GM12878 (cell line): Measurements from ENCODE around the gene MAP3K5. TPM values are rescaled to one million over a fixed set of nuclear protein-coding genes. Genes with fewer than 3 reads are reported as not detected.

Experiments
- ATAC-seq: fragments of 200-7000 bp; cut with Tn5 transposase; 3 replicates; pipeline ENCODE4 v1.9.1; 2020; ENCODE audit warnings: mild to moderate bottlenecking, moderate library complexity
- BruUV-seq: library from RNA; stranded (reverse); fragments of 400-500 nt; replicated peaks from 2 replicates; lab custom pipeline; 2021; lab: Mats Ljungman, UMichigan
- CTCF ChIA-PET: fragments of 300-600 bp; sonication (Branson Sonifier 250); formaldehyde crosslinking; extraction: SDS; loops from one replicate; lab custom pipeline; 2021; ENCODE audit warnings: inconsistent platforms; lab: Yijun Ruan, JAX
- POLR2A ChIA-PET: fragments of 350-600 bp; formaldehyde crosslinking; extraction: SDS; loops from one replicate; lab custom pipeline; 2021; ENCODE audit warnings: inconsistent platforms; lab: Charles Lee
- RAD21 ChIA-PET: fragments of 300-600 bp; sonication (Branson Sonifier 250); formaldehyde crosslinking; loops from one replicate; lab custom pipeline; 2023; ENCODE audit warnings: antibody characterized with exemption; ENCODE audit not compliant: unreplicated experiment; lab: Charles Lee
- SMC1A ChIA-PET: fragments of 300-600 bp; sonication (Branson Sonifier 250); formaldehyde crosslinking; loops from one replicate; lab custom pipeline; 2023; ENCODE audit not compliant: unreplicated experiment, uncharacterized antibody; lab: Charles Lee
- DNase-seq: peaks from one replicate; pipeline ENCODE4 v3.0.0-alpha.2; 2011; ENCODE audit warnings: low read depth, low spot score
- FAIRE-seq: peaks from 3 replicates; lab custom pipeline; 2011; peaks lifted over from hg19 to GRCh38; lab: Jason Lieb, UNC
- H2AFZ ChIP-seq: 2 replicates; pipeline ENCODE4 v1.6.0; 2011; ENCODE audit warnings: low read depth, low read length, control low read depth; ENCODE audit not compliant: control insufficient read depth
- H3K27ac ChIP-seq: 2 replicates; pipeline ENCODE4 v1.5.1; 2011; ENCODE audit warnings: control low read depth; ENCODE audit not compliant: control insufficient read depth, insufficient read depth
- H3K27me3 ChIP-seq, 2 experiments: replicated peaks in 1 of 2; 2 replicates each; pipeline versions ENCODE4 v1.6.0 to v1.6.1; 2011; ENCODE audit warnings: low read length in 1 of 2; ENCODE audit not compliant: control insufficient read depth in 2 of 2, insufficient read depth in 2 of 2
- H3K36me3 ChIP-seq, 2 experiments: 2 replicates each; pipeline ENCODE4 v1.5.1; 2011; ENCODE audit warnings: low read length in 1 of 2; ENCODE audit not compliant: control insufficient read depth in 2 of 2, insufficient read depth in 2 of 2
- H3K4me1 ChIP-seq: 2 replicates; pipeline ENCODE4 v1.6.1; 2011; ENCODE audit warnings: mild to moderate bottlenecking, low read length, moderate library complexity, mixed read lengths; ENCODE audit not compliant: control insufficient read depth, insufficient read depth
- H3K4me2 ChIP-seq: 2 replicates; pipeline ENCODE4 v1.6.0; 2011; ENCODE audit warnings: control low read depth; ENCODE audit not compliant: control insufficient read depth, insufficient read depth
- H3K4me3 ChIP-seq: fragments of 200-600 bp; sonication (generic); 2 replicates; pipeline ENCODE4 v1.5.1; 2016
- H3K79me2 ChIP-seq: 2 replicates; pipeline ENCODE4 v1.6.0; 2011; ENCODE audit warnings: low read length; ENCODE audit not compliant: control insufficient read depth, insufficient read depth
- H3K9ac ChIP-seq: 2 replicates; pipeline ENCODE4 v1.8.0; 2011; ENCODE audit warnings: low read length, control low read depth, mixed read lengths; ENCODE audit not compliant: control insufficient read depth, insufficient read depth
- H3K9me3 ChIP-seq: replicated peaks from 3 replicates; pipeline ENCODE4 v1.5.1; 2011; ENCODE audit warnings: mild to moderate bottlenecking, low read length; ENCODE audit not compliant: control insufficient read depth, insufficient read depth
- H4K20me1 ChIP-seq: 2 replicates; pipeline ENCODE4 v1.6.0; 2011; ENCODE audit not compliant: control insufficient read depth, insufficient read depth
- BACH1 ChIP-seq: fragments of 450-650 bp; IDR thresholded peaks from 2 replicates; pipeline ENCODE4 v1.6.1; 2017; ENCODE audit warnings: mild to moderate bottlenecking, borderline replicate concordance
- BRCA1 ChIP-seq: IDR thresholded peaks from 2 replicates; pipeline ENCODE4 v1.6.1; 2011; ENCODE audit warnings: low read depth, low read length, improper control_type of control experiment
- CREB1 ChIP-seq: IDR thresholded peaks from 2 replicates; pipeline ENCODE4 v1.6.1; 2012; ENCODE audit warnings: low read depth, mild to moderate bottlenecking, inconsistent platforms
- CREM ChIP-seq: IDR thresholded peaks from 2 replicates; pipeline ENCODE4 v1.6.1; 2014; ENCODE audit warnings: antibody characterized with exemption, low read depth
- MEF2B ChIP-seq: fragments of 450-650 bp; IDR thresholded peaks from 2 replicates; pipeline ENCODE4 v1.6.1; 2018; ENCODE audit warnings: mild to moderate bottlenecking, moderate library complexity; ENCODE audit not compliant: partially characterized antibody, poor library complexity, severe bottlenecking
- MLLT1 ChIP-seq: fragments of 450-650 bp; IDR thresholded peaks from 2 replicates; pipeline ENCODE4 v1.6.1; 2016; ENCODE audit warnings: mild to moderate bottlenecking
- MYB ChIP-seq: fragments of 150-350 bp; IDR thresholded peaks from 2 replicates; pipeline ENCODE4 v1.6.1; 2014; ENCODE audit warnings: mild to moderate bottlenecking, low read depth, low read length, borderline replicate concordance
- NR2C1 ChIP-seq: fragments of 450-650 bp; IDR thresholded peaks from 2 replicates; pipeline ENCODE4 v1.6.1; 2017; ENCODE audit warnings: antibody characterized with exemption, mild to moderate bottlenecking, moderate library complexity
- POLR2A ChIP-seq: IDR thresholded peaks from 2 replicates; pipeline ENCODE4 v1.6.1; 2011; ENCODE audit warnings: low read depth, mild to moderate bottlenecking, low read length
- POLR2AphosphoS2 ChIP-seq: IDR thresholded peaks from 2 replicates; pipeline ENCODE4 v1.6.1; 2011; ENCODE audit warnings: low read depth, mild to moderate bottlenecking, low read length, improper control_type of control experiment, moderate library complexity
- POU2F2 ChIP-seq: IDR thresholded peaks from 3 replicates; pipeline ENCODE4 v1.6.1; 2011; ENCODE audit warnings: low read depth, mild to moderate bottlenecking, low read length, borderline replicate concordance
- RAD21 ChIP-seq: IDR thresholded peaks from 2 replicates; pipeline ENCODE4 v1.6.1; 2011; ENCODE audit warnings: mild to moderate bottlenecking, low read depth, low read length, moderate library complexity; ENCODE audit not compliant: insufficient read depth
- SMAD1 ChIP-seq: fragments of 450-650 bp; IDR thresholded peaks from 2 replicates; pipeline ENCODE4 v1.6.1; 2018; ENCODE audit warnings: mild to moderate bottlenecking, low read depth; ENCODE audit not compliant: partially characterized antibody
- SMAD5 ChIP-seq: IDR thresholded peaks from 2 replicates; pipeline ENCODE4 v1.6.1; 2016; ENCODE audit warnings: antibody characterized with exemption, low read depth
- SRF ChIP-seq, 2 experiments: IDR thresholded peaks; 2 replicates each; pipeline ENCODE4 v1.6.1; 2011; ENCODE audit warnings: low read depth in 2 of 2, low read length in 2 of 2, mild to moderate bottlenecking in 1 of 2, moderate library complexity in 1 of 2
- STAT1 ChIP-seq: fragments of 450-650 bp; conservative IDR thresholded peaks from 2 replicates; pipeline ENCODE4 v1.6.1; 2014; ENCODE audit warnings: antibody characterized with exemption, mild to moderate bottlenecking
- SUZ12 ChIP-seq: fragments of 200-600 bp; sonication (generic); IDR thresholded peaks from one replicate; pipeline ENCODE4 v1.6.1; 2018; ENCODE audit warnings: antibody characterized with exemption, mild to moderate bottlenecking; ENCODE audit not compliant: unreplicated experiment
- USF1 ChIP-seq: IDR thresholded peaks from 2 replicates; pipeline ENCODE4 v1.6.1; 2011; ENCODE audit warnings: borderline replicate concordance, low read depth, mild to moderate bottlenecking, moderate library complexity, mixed read lengths, low read length; ENCODE audit not compliant: insufficient read depth; ENCODE audit errors: extremely low read length
- ZNF274 ChIP-seq: IDR thresholded peaks from one replicate; pipeline ENCODE4 v1.8.0; 2011; ENCODE audit not compliant: insufficient read length, insufficient read depth
- ZNF622 ChIP-seq: fragments of 450-650 bp; IDR thresholded peaks from 2 replicates; pipeline ENCODE4 v1.6.1; 2017; ENCODE audit warnings: mild to moderate bottlenecking, inconsistent platforms
- WGBS: methylation state at CpG from one replicate; pipeline ENCODE4 v1.1.6; 2016; ENCODE audit warnings: low lambda C conversion rate; ENCODE audit not compliant: insufficient replicate concordance, insufficient coverage; ENCODE audit errors: missing lambda C conversion rate; 5-methylcytosine and 5-hydroxymethylcytosine counted together
- in situ Hi-C: fragments of 300-500 bp; cut with MboI; formaldehyde crosslinking; loops from 9 replicates; pipeline ENCODE4 v1.14.3; 2018; ENCODE audit warnings: mixed read lengths
- intact Hi-C: fragments of 100-400 bp; cut with micrococcal nuclease; formaldehyde crosslinking; loops from one replicate; pipeline ENCODE4 v1.14.2; 2022; ENCODE audit not compliant: unreplicated experiment
- polyA plus RNA-seq, 11 experiments: library from polyadenylated mRNA; depleted of rRNA in 4 of 11; unstranded in 6 of 11; stranded (reverse) in 5 of 11; fragments of >200 nt; fragmentation: Nextera tagmentation in 4 of 11; fragmentation: Illumina TruSeq in 1 of 11; extraction: Ambion mirVana in 4 of 11; extraction: Trizol in 1 of 11; gene quantifications; 1 replicate in 1 of 11; 2 replicates in 10 of 11; pipeline versions ENCODE4 v1.2.1 to v1.2.3, GENCODE V29; 2011 to 2016; ENCODE audit warnings: inconsistent platforms in 2 of 11, missing spikeins in 2 of 11, low read depth in 1 of 11
- total RNA-seq, 4 experiments: library from RNA; depleted of rRNA in 3 of 4; stranded (reverse); fragments of >200 nt in 3 of 4; fragmentation: Illumina TruSeq in 1 of 4; extraction: Trizol in 1 of 4; gene quantifications; 2 replicates each; pipeline versions ENCODE4 v1.2.1 to v1.2.3, GENCODE V29; 2013 to 2021

The MAP3K5 gene
- total and polyA plus RNA-seq, 10 of the 15 experiments (the other 5 are each of a cell fraction or from before 2014, with no cell fraction given), result 5.4 to 34.3 (median 26.4) TPM

GRCh38 chr6:136677344-136677743 is 114.9 kb downstream of the MAP3K5 start:
- H3K27ac ChIP-seq, result no peak overlapping the region
- SMC1A ChIA-PET, result interaction anchor here (1.4 to 3.6 kb wide), 3 partner anchors 9 to 115 kb away, joined by 3 to 12 read pairs (median 3); partner anchors contain the start of gene MAP3K5
- WGBS, result 100% methylated on average over 4 of the region's 4 CpGs
- H3K27me3 ChIP-seq, result no peaks in the 10 kb centered on the region
- H3K4me2 ChIP-seq, result no peak overlapping the region
- no peaks in the 10 kb centered on the region for H3K9me3 ChIP-seq
- no peak overlapping the region for H2AFZ ChIP-seq
- no peak for TF ChIP-seq STAT1
- TF ChIP-seq SMAD1, result no peak
- TF ChIP-seq SRF (IDR thresholded peaks at IDR 0.05; ENCODE audit: low read depth in 2 of 2, low read length in 2 of 2), result no peak
- TF ChIP-seq ZNF622, result no peak
- TF ChIP-seq NR2C1, result no peak
- no peak for TF ChIP-seq USF1
- TF ChIP-seq RAD21, result no peak
- no peak for TF ChIP-seq SMAD5
- no peak for TF ChIP-seq CREM
- no peak for TF ChIP-seq MEF2B
- TF ChIP-seq CREB1, result no peak
- no peak for TF ChIP-seq MLLT1
- TF ChIP-seq BACH1, result no peak
- no peak for TF ChIP-seq POU2F2
- no peak for TF ChIP-seq ZNF274
- no peak for TF ChIP-seq BRCA1
- no peak for TF ChIP-seq MYB
- no peak for TF ChIP-seq POLR2A
- no peak for TF ChIP-seq SUZ12
- no peak for TF ChIP-seq POLR2AphosphoS2
- FAIRE-seq, result no peak
- peaks cover 2 to 14% of the 10 kb centered on the region in 2 experiments; a peak in 3 of 4 replicates for H3K36me3 ChIP-seq
- RAD21 ChIA-PET, result interaction anchor here (0.7 kb wide), 1 partner anchor 32 kb away, joined by 4 read pairs; no protein-coding TSS in a partner anchor
- H4K20me1 ChIP-seq, result no peaks in the 10 kb centered on the region
- no peaks in the 10 kb centered on the region; the same call in none of the 2 replicates for H3K79me2 ChIP-seq
- no peak for ATAC-seq
- CTCF ChIA-PET, result interaction anchor here (0.6 to 9.8 kb wide), 2 partner anchors 33 to 197 kb away, joined by 3 to 48 read pairs; no protein-coding TSS in a partner anchor
- no peaks in the 10 kb centered on the region for H3K4me1 ChIP-seq
- no peak for DNase-seq
- H3K9ac ChIP-seq, result no peak overlapping the region
- H3K4me3 ChIP-seq, result no peak overlapping the region
- POLR2A ChIA-PET, result interaction anchor here (0.7 kb wide), 1 partner anchor 472 kb away, joined by 6 read pairs; no protein-coding TSS in a partner anchor
- in situ Hi-C loops (no loop called here), intact Hi-C loops (no loop called here)
- BruUV-seq, result no TSS peak
